HG02571 (cell line): ENCODE measurements around the gene CELA3A.

Experiments used
- ATAC-seq: cut with Tn5 transposase; IDR thresholded peaks from one replicate; pipeline ENCODE4 v1.9.1; 2021; ENCODE audit warnings: mild to moderate bottlenecking, moderate library complexity; ENCODE audit not compliant: unreplicated experiment

The CELA3A gene

GRCh38 chr1:22048351-22049192 is 47.1 kb downstream of the CELA3A start:
- no peak for ATAC-seq

- ATAC-seq, result no peak
Observed at GRCh38 chr1:22050330-22050729, 48.9 kb downstream of the CELA3A start.

GRCh38 chr1:22051607-22052114 is 50.2 kb downstream of the CELA3A start:
- no peak for ATAC-seq

GRCh38 chr1:22052115-22053016 is 50.9 kb downstream of the CELA3A start, which contains the start of gene CDC42:
Gene CDC42, plus strand, starts transcription at chr1:22052709. Its CDS starts 25,770 bp downstream, at chr1:22078479.
- ATAC-seq, result peak; percentile 79

- ATAC-seq, result peak; percentile 39
Observed at GRCh38 chr1:22053017-22053860, 51.8 kb downstream of the CELA3A start.

- no peak for ATAC-seq
Observed at GRCh38 chr1:22053861-22054770, 52.7 kb downstream of the CELA3A start.

GRCh38 chr1:22055463-22055862 is 54.0 kb downstream of the CELA3A start:
- ATAC-seq, result no peak

- no peak for ATAC-seq
Observed at GRCh38 chr1:22056043-22056442, 54.6 kb downstream of the CELA3A start.

GRCh38 chr1:22056936-22057335 is 55.5 kb downstream of the CELA3A start:
- ATAC-seq, result no peak

- ATAC-seq, result no peak
Observed at GRCh38 chr1:22057861-22058260, 56.4 kb downstream of the CELA3A start.
